DMS153 (cell line): ENCODE data around the gene FURIN.
A peak's percentile ranks its signal among the peaks of the same experiment; 100 is the strongest.
"Not testable (repeated sequence)": the region's sequence is repeated elsewhere in the genome, so short reads cannot be mapped to it uniquely, and the experiment has no call there.

ENCODE experiments used
- DNase-seq: peaks from one replicate; lab custom pipeline; 2025; lab: John Stamatoyannopoulos, UW

The FURIN gene

DNA sequence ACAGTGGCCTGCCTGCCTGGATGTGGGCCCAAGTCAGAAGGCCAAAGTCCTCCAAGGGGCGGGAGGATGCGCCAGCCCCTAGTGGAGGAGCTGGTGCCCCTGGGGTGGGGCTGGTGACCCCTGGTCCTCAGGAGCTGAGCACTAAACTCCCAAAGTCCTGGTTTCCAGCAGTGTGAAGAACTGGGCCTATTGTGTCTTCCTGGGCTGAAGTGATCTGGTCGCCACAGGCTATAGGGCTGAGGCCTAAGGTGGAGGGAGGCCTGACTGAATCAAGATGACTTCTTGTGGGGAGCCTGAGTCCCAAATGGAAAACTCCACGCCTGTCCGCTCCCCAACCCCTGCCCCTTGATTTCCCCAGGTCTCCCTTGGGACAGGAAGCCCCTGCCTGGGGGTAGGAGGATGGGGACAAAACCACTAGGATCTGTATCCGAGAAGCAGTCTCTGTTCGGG lies 15.2 kb downstream of the FURIN start:
- no peak for DNase-seq

DNA sequence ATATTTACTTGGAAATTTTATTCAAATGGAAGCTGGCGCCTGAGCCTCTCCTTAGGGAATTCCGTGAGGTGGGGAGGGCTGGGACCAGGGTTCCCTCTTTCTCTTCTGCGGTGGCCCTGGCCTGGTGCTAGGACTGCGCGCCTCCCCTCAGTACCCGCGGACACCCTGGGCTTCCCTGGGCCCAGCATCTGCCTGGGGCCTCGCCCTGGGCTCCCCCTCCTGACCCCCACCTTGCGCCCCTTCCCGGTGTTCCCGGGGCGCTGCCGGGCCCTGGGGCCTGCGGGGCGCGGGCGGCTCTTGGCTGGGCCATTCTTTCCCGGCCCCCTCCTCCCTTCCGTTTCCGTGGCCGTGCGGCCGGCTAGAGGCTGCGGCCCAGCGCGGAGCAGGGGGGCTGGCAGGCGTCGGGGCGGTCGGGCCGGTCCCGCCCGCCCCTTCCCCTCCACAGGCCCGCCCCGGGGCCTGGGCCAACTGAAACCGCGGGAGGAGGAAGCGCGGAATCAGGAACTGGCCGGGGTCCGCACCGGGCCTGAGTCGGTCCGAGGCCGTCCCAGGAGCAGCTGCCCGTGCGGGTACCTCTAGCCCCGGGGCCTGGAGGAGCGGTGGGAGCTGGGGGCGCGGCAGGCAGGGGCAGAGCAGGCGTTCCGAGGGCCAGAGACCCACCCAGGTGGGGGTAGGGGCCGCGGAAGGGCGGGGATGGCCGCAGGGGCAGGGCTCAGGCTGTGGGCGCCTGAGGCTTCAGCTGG lies 15.8 kb downstream of the FURIN start, which contains the start of gene FES:
Gene FES (plus strand): TSS at position 529 of the 743 bp plus-strand sequence. CDS start 542 bp downstream, outside the sequence.
- DNase-seq, result no peak

- no peak for DNase-seq
Observed at GRCh38 chr15:90884719-90885431, 16.5 kb downstream of the FURIN start.

GRCh38 chr15:90885432-90886290 lies 17.3 kb downstream of the FURIN start:
- peak; percentile 8 for DNase-seq

- no peak for DNase-seq
Observed at GRCh38 chr15:90886291-90886614, 17.9 kb downstream of the FURIN start.

- no peak for DNase-seq
Observed at GRCh38 chr15:90887037-90887481, 18.7 kb downstream of the FURIN start.

- no peak for DNase-seq
Observed at GRCh38 chr15:90889313-90889730, 20.9 kb downstream of the FURIN start.

DNA sequence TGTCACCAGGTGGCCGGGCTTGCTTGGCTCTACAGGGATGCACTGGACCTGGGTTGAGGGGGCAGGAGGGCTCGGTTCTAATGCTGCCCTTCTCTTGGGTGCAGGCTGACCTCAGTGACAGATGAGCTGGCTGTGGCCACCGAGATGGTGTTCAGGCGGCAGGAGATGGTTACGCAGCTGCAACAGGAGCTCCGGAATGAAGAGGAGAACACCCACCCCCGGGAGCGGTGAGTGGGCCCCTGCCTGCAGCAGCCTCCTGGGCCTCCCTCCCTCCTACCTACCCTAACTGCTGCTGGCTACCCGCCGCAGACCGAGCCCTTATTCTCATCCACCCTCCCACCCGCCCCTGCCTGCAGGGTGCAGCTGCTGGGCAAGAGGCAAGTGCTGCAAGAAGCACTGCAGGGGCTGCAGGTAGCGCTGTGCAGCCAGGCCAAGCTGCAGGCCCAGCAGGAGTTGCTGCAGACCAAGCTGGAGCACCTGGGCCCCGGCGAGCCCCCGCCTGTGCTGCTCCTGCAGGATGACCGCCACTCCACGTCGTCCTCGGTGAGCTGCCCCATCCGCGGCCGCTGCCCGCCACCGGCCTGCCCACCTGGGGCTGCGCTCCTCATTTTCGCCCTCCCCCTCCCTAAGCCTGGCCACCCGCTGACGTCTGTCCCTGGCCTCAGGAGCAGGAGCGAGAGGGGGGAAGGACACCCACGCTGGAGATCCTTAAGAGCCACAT lies 21.5 kb downstream of the FURIN start:
- no peak for DNase-seq

DNA sequence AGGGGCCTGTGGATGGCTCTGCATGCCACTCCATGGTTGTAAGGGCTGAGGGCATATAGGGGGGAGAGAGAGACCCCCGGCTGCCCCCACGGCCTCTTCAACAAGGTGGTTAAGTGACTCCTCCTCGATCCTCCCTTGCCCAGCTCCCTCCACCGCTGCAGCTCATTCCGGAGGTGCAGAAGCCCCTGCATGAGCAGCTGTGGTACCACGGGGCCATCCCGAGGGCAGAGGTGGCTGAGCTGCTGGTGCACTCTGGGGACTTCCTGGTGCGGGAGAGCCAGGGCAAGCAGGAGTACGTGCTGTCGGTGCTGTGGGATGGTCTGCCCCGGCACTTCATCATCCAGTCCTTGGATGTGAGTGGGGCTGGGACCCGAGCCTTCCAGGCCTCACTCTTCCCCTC lies 22.5 kb downstream of the FURIN start:
- no peak for DNase-seq

GRCh38 chr15:90891346-90891949 lies 23.1 kb downstream of the FURIN start:
- no peak for DNase-seq

GRCh38 chr15:90892023-90892422 lies 23.6 kb downstream of the FURIN start:
- no peak for DNase-seq

DNA sequence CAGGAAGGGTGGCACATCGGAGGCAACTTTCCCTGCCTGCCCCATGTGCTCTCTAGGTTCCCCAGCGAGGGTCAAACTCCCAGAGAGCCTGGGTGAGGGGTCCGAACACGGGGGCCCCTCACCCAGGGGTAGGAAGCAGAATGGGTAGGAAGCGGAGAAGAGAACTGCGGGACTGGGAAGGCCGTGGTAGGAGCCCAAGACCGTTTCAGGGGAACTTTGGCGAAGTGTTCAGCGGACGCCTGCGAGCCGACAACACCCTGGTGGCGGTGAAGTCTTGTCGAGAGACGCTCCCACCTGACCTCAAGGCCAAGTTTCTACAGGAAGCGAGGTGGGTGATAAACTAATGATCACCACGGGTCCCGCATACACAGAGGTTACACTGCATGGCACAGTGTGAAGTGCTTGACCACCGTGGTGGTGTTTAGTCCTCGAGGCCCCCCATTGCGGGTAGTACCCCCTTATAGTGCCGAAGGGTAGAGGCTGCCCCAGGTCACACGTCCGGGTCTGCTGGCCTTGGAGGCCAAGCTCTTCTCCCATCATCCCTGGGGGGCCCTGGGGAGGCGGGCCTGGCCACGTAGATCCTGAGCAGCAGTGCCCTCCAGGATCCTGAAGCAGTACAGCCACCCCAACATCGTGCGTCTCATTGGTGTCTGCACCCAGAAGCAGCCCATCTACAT lies 24.2 kb downstream of the FURIN start:
- DNase-seq, result no peak

GRCh38 chr15:90893175-90894090 lies 25.0 kb downstream of the FURIN start:
- no peak for DNase-seq

GRCh38 chr15:90895571-90896117 lies 27.3 kb downstream of the FURIN start:
- no peak for DNase-seq

DNA sequence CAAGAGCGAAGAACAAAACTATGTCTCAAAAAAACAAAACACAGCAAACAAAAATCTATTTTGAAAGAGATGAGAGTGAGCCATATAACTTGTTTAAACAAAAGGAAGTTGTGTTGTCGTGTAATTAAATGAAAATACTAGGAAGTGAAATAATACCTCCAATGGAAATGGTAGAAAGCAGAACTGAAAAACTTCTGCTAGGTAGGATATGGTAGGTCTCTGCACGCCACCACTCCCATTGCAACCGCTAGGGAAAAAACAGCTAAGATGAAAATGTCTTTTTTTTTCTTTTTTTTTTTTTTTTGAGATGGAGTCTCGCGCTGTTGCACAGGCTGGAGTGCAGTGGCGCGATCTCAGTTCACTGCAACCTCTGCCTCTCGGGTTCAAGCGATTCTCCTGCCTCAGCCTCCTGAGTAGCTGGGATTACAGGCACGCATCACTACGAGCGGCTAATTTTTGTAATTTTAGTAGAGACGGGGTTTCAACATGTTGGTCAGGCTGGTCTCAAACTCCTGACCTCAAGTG lies 28.8 kb downstream of the FURIN start:
- not testable (repeated sequence) for DNase-seq

GRCh38 chr15:90901175-90902039 lies 33.0 kb downstream of the FURIN start:
- no peak for DNase-seq

- DNase-seq, result peak; percentile 17
Observed at GRCh38 chr15:90902040-90902839, 33.9 kb downstream of the FURIN start.
